ENCODE measurements around the gene ACTL9. TPM values are rescaled to one million over a fixed set of nuclear protein-coding genes. Genes with fewer than 3 reads are reported as not detected.

ACTL9 gene
- total and polyA plus RNA-seq, 11 donors = not detected

DNA sequence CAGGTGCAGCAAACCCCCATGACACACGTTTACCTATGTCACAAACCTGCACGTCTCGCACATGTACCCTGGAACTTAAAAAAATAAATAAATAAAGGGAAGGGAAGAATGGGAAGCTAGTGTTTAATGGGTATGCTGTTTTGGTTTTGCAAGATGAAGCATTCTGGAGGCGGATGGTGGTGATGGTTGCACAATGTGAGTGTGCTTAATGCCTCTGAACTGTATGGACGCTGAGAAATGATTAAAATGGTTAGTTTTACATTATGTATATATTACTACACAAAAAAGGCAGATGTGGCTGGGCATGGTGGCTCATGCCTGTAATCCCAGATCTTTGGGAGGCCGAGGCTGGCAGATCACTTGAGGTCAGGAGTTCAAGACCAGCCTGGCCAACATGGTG lies 50.4 kb downstream of the ACTL9 start:
- ATAC-seq = peak in 1 of 4 donors; percentile 61

More for the DNA sequence above, 50.4 kb downstream of the ACTL9 start:
- DNase-seq = no peak
- Histone ChIP-seq H3K4me3 (no peak overlapping the region), H3K9me3 (no peaks in the 10 kb centered on the region), H3K4me1 (peaks cover 0 to 29% (median 0%) of the 10 kb centered on the region in 12 donors), H3K27me3 (peaks cover 0 to 24% (median under 1%) of the 10 kb centered on the region in 9 donors), H3K36me3 (no peaks in the 10 kb centered on the region), H3K27ac (peak overlapping the region in 1 of 12 donors; percentile 35)
- TF ChIP-seq POLR2A (IDR thresholded peaks at IDR 0.05) = no peak
- TF ChIP-seq, protein P1, sequence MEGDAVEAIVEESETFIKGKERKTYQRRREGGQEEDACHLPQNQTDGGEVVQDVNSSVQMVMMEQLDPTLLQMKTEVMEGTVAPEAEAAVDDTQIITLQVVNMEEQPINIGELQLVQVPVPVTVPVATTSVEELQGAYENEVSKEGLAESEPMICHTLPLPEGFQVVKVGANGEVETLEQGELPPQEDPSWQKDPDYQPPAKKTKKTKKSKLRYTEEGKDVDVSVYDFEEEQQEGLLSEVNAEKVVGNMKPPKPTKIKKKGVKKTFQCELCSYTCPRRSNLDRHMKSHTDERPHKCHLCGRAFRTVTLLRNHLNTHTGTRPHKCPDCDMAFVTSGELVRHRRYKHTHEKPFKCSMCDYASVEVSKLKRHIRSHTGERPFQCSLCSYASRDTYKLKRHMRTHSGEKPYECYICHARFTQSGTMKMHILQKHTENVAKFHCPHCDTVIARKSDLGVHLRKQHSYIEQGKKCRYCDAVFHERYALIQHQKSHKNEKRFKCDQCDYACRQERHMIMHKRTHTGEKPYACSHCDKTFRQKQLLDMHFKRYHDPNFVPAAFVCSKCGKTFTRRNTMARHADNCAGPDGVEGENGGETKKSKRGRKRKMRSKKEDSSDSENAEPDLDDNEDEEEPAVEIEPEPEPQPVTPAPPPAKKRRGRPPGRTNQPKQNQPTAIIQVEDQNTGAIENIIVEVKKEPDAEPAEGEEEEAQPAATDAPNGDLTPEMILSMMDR (IDR thresholded peaks at IDR 0.05) = no peak
- intact Hi-C loops (cut with DNase I) = loop anchor here in 2 of 10 donors (10.0 kb wide), 1 partner anchor 63 kb away; no protein-coding TSS in a partner anchor
- 77 to 83% (median 78%) methylated on average over 6 of the region's 6 CpGs for WGBS, 4 donors

Other genes with a start within 250 kb of the ACTL9 start
- 1 to 10 TPM in 2 of 9 donors, under 1 TPM in 6, not detected in 1; 0.23 to 9.9 (median 0.53) TPM for gene PRAM1, start 196.2 kb downstream of the ACTL9 start, total RNA-seq
- gene PRAM1, start 196.2 kb downstream of the ACTL9 start, polyA plus RNA-seq = under 1 TPM; 0.53 to 0.72 TPM
- 10 to 100 TPM in 7 of 9 donors, 1 to 10 TPM in 2; 5.6 to 17.2 (median 13.7) TPM for gene ZNF414, start 184.6 kb downstream of the ACTL9 start, total RNA-seq
- 10 to 100 TPM; 20.1 to 26.6 TPM for gene ZNF414, start 184.6 kb downstream of the ACTL9 start, polyA plus RNA-seq
- 10 to 100 TPM in 2 of 9 donors, 1 to 10 TPM in 7; 1.8 to 56.6 (median 5.0) TPM for gene MYO1F, start 121.4 kb downstream of the ACTL9 start, total RNA-seq
- 1 to 10 TPM; 4.2 to 4.7 TPM for gene MYO1F, start 121.4 kb downstream of the ACTL9 start, polyA plus RNA-seq
- 10 to 100 TPM in 1 of 9 donors, 1 to 10 TPM in 8; 4.3 to 14.1 (median 7.4) TPM for gene ADAMTS10, start 88.1 kb downstream of the ACTL9 start, total RNA-seq
- 10 to 100 TPM in 1 of 2 donors, 1 to 10 TPM in 1; 6.9 to 14.7 TPM for gene ADAMTS10, start 88.1 kb downstream of the ACTL9 start, polyA plus RNA-seq
- not detected for gene NFILZ, start 68.2 kb downstream of the ACTL9 start, total RNA-seq
- gene NFILZ, start 68.2 kb downstream of the ACTL9 start, polyA plus RNA-seq = not detected
- not detected for gene OR2Z1, start 22.8 kb upstream of the ACTL9 start, total RNA-seq
- not detected for gene OR2Z1, start 22.8 kb upstream of the ACTL9 start, polyA plus RNA-seq
- gene ZNF558, start 133.5 kb upstream of the ACTL9 start, total RNA-seq = 10 to 100 TPM in 6 of 9 donors, 1 to 10 TPM in 3; 7.2 to 16.2 (median 11.2) TPM
- gene ZNF558, start 133.5 kb upstream of the ACTL9 start, polyA plus RNA-seq = 10 to 100 TPM in 1 of 2 donors, 1 to 10 TPM in 1; 5.0 to 12.5 TPM
- not detected for gene MBD3L1, start 133.6 kb upstream of the ACTL9 start, total RNA-seq
- gene MBD3L1, start 133.6 kb upstream of the ACTL9 start, polyA plus RNA-seq = not detected